ENCODE data around the gene DZIP3.

GRCh38 chr3:108562565-108562964 is 27.0 kb upstream of the DZIP3 start:
- no peak for TF ChIP-seq CTCF (IDR thresholded peaks at IDR 0.05 in 2 of 3, conservative IDR thresholded peaks at IDR 0.05 in 1 of 3; ENCODE audit: control insufficient read depth in 2 of 3, extremely low read depth in 1 of 3, insufficient read depth in 1 of 3, low read depth in 3 of 3, low read length in 3 of 3)
- no peak for TF ChIP-seq EGR1 (IDR thresholded peaks at IDR 0.05; ENCODE audit: borderline replicate concordance in 1 of 2, low read depth in 2 of 2, low read length in 2 of 2)
